H9 (cell line): ENCODE results near the gene FXYD2. TPM values are rescaled to one million over a fixed set of nuclear protein-coding genes. Genes with fewer than 3 reads are reported as not detected.

Experiments used
- DNase-seq: peaks from one replicate; pipeline ENCODE4 v3.0.0-alpha.2; 2017
- H2AFZ ChIP-seq: one replicate; pipeline ENCODE4 v1.6.1; 2013; ENCODE audit warnings: mild to moderate bottlenecking, low read length, control low read depth, moderate library complexity
- H2AK5ac ChIP-seq: 2 replicates; pipeline ENCODE4 v1.6.1; 2013; ENCODE audit warnings: low read length, control low read depth, mixed read lengths; ENCODE audit not compliant: insufficient read length
- H2BK120ac ChIP-seq: one replicate; pipeline ENCODE4 v1.6.1; 2013; ENCODE audit warnings: low read depth, mild to moderate bottlenecking, low read length, control low read depth, inconsistent platforms; ENCODE audit not compliant: poor library complexity, severe bottlenecking
- H2BK12ac ChIP-seq: 2 replicates; pipeline ENCODE4 v1.6.1; 2013; ENCODE audit warnings: low read length, control low read depth, mixed read lengths, low read depth; ENCODE audit not compliant: insufficient read length
- H2BK15ac ChIP-seq: 2 replicates; pipeline ENCODE4 v1.6.1; 2013; ENCODE audit warnings: low read depth, low read length, control low read depth
- H2BK20ac ChIP-seq: one replicate; pipeline ENCODE4 v1.6.1; 2013; ENCODE audit warnings: low read depth, mild to moderate bottlenecking, low read length, control low read depth, inconsistent platforms; ENCODE audit not compliant: poor library complexity, severe bottlenecking
- H2BK5ac ChIP-seq: 2 replicates; pipeline ENCODE4 v1.6.1; 2013; ENCODE audit warnings: low read length, control low read depth, mixed read lengths; ENCODE audit not compliant: insufficient read length
- H3K14ac ChIP-seq: 2 replicates; pipeline ENCODE4 v1.6.1; 2013; ENCODE audit warnings: low read length, control low read depth; ENCODE audit not compliant: insufficient read depth
- H3K18ac ChIP-seq: 2 replicates; pipeline ENCODE4 v1.6.1; 2013; ENCODE audit warnings: low read depth, mild to moderate bottlenecking, mixed read lengths, low read length, control low read depth; ENCODE audit not compliant: insufficient read length
- H3K23ac ChIP-seq: 2 replicates; pipeline ENCODE4 v1.6.1; 2013; ENCODE audit warnings: low read length, control low read depth, mixed read lengths, low read depth; ENCODE audit not compliant: insufficient read length
- H3K23me2 ChIP-seq: 2 replicates; pipeline ENCODE4 v1.6.1; 2013; ENCODE audit warnings: low read depth, mild to moderate bottlenecking, mixed read lengths, low read length, control low read depth; ENCODE audit not compliant: insufficient read length, poor library complexity, severe bottlenecking
- H3K27ac ChIP-seq: 2 replicates; pipeline ENCODE4 v1.5.1; 2013; ENCODE audit warnings: low read length, control low read depth, mixed read lengths, low read depth; ENCODE audit not compliant: insufficient read length
- H3K27me3 ChIP-seq: 2 replicates; pipeline ENCODE4 v1.6.1; 2013; ENCODE audit warnings: low read length, control low read depth, inconsistent platforms; ENCODE audit not compliant: insufficient read depth
- H3K4ac ChIP-seq: 2 replicates; pipeline ENCODE4 v1.6.1; 2013; ENCODE audit warnings: low read depth, mild to moderate bottlenecking, control low read depth, inconsistent platforms, low read length, moderate library complexity
- H3K4me1 ChIP-seq: 2 replicates; pipeline ENCODE4 v1.6.1; 2013; ENCODE audit warnings: low read length, control low read depth, inconsistent platforms; ENCODE audit not compliant: insufficient read depth
- H3K4me2 ChIP-seq: 2 replicates; pipeline ENCODE4 v1.6.1; 2013; ENCODE audit warnings: low read length, control low read depth, mixed read lengths; ENCODE audit not compliant: insufficient read length, insufficient read depth
- H3K56ac ChIP-seq: 2 replicates; pipeline ENCODE4 v1.6.1; 2013; ENCODE audit warnings: low read depth, mild to moderate bottlenecking, mixed read lengths, low read length, control low read depth; ENCODE audit not compliant: insufficient read length
- H3K79me1 ChIP-seq: 2 replicates; pipeline ENCODE4 v1.6.1; 2013; ENCODE audit warnings: low read depth, mild to moderate bottlenecking, moderate library complexity, low read length, control low read depth, inconsistent platforms; ENCODE audit not compliant: insufficient read depth, poor library complexity, severe bottlenecking
- H3K79me2 ChIP-seq: 2 replicates; pipeline ENCODE4 v1.6.1; 2013; ENCODE audit warnings: low read length, control low read depth, inconsistent platforms; ENCODE audit not compliant: insufficient read depth
- H3K9ac ChIP-seq: 2 replicates; pipeline ENCODE4 v1.6.1; 2013; ENCODE audit warnings: low read length, control low read depth, mixed read lengths; ENCODE audit not compliant: insufficient read length; ENCODE audit errors: extremely low read depth
- H3K9me3 ChIP-seq: one replicate; pipeline ENCODE4 v1.6.1; 2013; ENCODE audit warnings: low read depth, low read length, inconsistent platforms; ENCODE audit not compliant: control insufficient read depth
- H3T11ph ChIP-seq: one replicate; pipeline ENCODE4 v1.6.1; 2013; ENCODE audit warnings: mild to moderate bottlenecking, low read length, control low read depth, inconsistent platforms
- H4K20me1 ChIP-seq: one replicate; pipeline ENCODE4 v1.6.1; 2013; ENCODE audit not compliant: control insufficient read depth, insufficient read length, insufficient read depth
- H4K5ac ChIP-seq: 2 replicates; pipeline ENCODE4 v1.6.1; 2013; ENCODE audit warnings: low read depth, mild to moderate bottlenecking, mixed read lengths, low read length, control low read depth; ENCODE audit not compliant: insufficient read length
- H4K8ac ChIP-seq: replicated peaks from 2 replicates; pipeline ENCODE4 v1.6.1; 2013; ENCODE audit warnings: low read length, control low read depth, mixed read lengths, low read depth; ENCODE audit not compliant: insufficient read length
- H4K91ac ChIP-seq: 2 replicates; pipeline ENCODE4 v1.6.1; 2013; ENCODE audit warnings: low read depth, mild to moderate bottlenecking, moderate library complexity, mixed read lengths, low read length, control low read depth; ENCODE audit not compliant: insufficient read length
- H3K27ac Mint-ChIP-seq, 3 experiments: 2 replicates in 2 of 3; 3 replicates in 1 of 3; pipeline ENCODE4 v1.8.0; 2020 to 2021; ENCODE audit warnings: mixed read lengths in 3 of 3, mild to moderate bottlenecking in 1 of 3, moderate library complexity in 1 of 3
- H3K27me3 Mint-ChIP-seq: 2 replicates; pipeline ENCODE4 v1.8.0; 2021; ENCODE audit warnings: low read depth, mild to moderate bottlenecking, moderate library complexity, mixed read lengths
- H3K36me3 Mint-ChIP-seq, 3 experiments: 2 replicates in 2 of 3; 3 replicates in 1 of 3; pipeline ENCODE4 v1.8.0; 2020 to 2021; ENCODE audit warnings: low read depth in 3 of 3, mixed read lengths in 3 of 3; ENCODE audit not compliant: insufficient read depth in 1 of 3
- H3K4me1 Mint-ChIP-seq, 2 experiments: 2 replicates each; pipeline ENCODE4 v1.8.0; 2020; ENCODE audit warnings: mixed read lengths in 2 of 2
- H3K4me3 Mint-ChIP-seq, 2 experiments: 2 replicates in 1 of 2; 3 replicates in 1 of 2; pipeline ENCODE4 v1.8.0; 2020 to 2021; ENCODE audit warnings: mild to moderate bottlenecking in 2 of 2, mixed read lengths in 2 of 2, moderate library complexity in 1 of 2
- H3K9me3 Mint-ChIP-seq, 2 experiments: 2 replicates in 1 of 2; 3 replicates in 1 of 2; pipeline ENCODE4 v1.8.0; 2020; ENCODE audit warnings: mild to moderate bottlenecking in 2 of 2, mixed read lengths in 2 of 2, moderate library complexity in 1 of 2
- WGBS: extraction: QIAGEN DNeasy Blood & Tissue Kit; methylation state at CpG from one replicate; pipeline ENCODE4 v1.1.7; 2013; ENCODE audit warnings: missing lambda C conversion rate, low lambda C conversion rate, mixed read lengths; ENCODE audit not compliant: insufficient read length; ENCODE audit errors: extremely low coverage; 5-methylcytosine and 5-hydroxymethylcytosine counted together
- total RNA-seq: library from RNA; stranded (reverse); gene quantifications from 2 replicates; pipeline ENCODE4 v1.2.1, GENCODE V29; 2021
- TF ChIP-seq, protein P1 (sequence below): fragments of 200-600 bp; sonication (generic); conservative IDR thresholded peaks from 3 replicates; pipeline ENCODE4 v1.8.0; 2021; ENCODE audit warnings: antibody characterized with exemption, mild to moderate bottlenecking

The FXYD2 gene
- total RNA-seq, 1 experiment from 2014 or later, result 0.79 TPM

GRCh38 chr11:117792992-117793391 is 31.6 kb downstream of the FXYD2 start:
- no peak for DNase-seq
- no peak overlapping the region for H3K56ac ChIP-seq
- H4K91ac ChIP-seq, result no peak overlapping the region
- no peaks in the 10 kb centered on the region for H3K79me2 ChIP-seq
- H2BK5ac ChIP-seq, result no peak overlapping the region
- H2BK120ac ChIP-seq, result no peak overlapping the region
- Mint-ChIP-seq H3K36me3 (no peaks in the 10 kb centered on the region), H3K4me3 (no peak overlapping the region), H3K27me3 (peaks cover 84% of the 10 kb centered on the region), H3K9me3 (no peaks in the 10 kb centered on the region), H3K4me1 (peaks cover 9 to 21% of the 10 kb centered on the region in 2 experiments), H3K27ac (no peak overlapping the region; a peak in 1 of 7 replicates)
- H3K4me1 ChIP-seq, result no peaks in the 10 kb centered on the region
- no peak overlapping the region for H4K5ac ChIP-seq
- H3K79me1 ChIP-seq, result no peaks in the 10 kb centered on the region
- H3K9ac ChIP-seq, result no peak overlapping the region
- H3K14ac ChIP-seq, result no peak overlapping the region
- TF ChIP-seq, protein P1, sequence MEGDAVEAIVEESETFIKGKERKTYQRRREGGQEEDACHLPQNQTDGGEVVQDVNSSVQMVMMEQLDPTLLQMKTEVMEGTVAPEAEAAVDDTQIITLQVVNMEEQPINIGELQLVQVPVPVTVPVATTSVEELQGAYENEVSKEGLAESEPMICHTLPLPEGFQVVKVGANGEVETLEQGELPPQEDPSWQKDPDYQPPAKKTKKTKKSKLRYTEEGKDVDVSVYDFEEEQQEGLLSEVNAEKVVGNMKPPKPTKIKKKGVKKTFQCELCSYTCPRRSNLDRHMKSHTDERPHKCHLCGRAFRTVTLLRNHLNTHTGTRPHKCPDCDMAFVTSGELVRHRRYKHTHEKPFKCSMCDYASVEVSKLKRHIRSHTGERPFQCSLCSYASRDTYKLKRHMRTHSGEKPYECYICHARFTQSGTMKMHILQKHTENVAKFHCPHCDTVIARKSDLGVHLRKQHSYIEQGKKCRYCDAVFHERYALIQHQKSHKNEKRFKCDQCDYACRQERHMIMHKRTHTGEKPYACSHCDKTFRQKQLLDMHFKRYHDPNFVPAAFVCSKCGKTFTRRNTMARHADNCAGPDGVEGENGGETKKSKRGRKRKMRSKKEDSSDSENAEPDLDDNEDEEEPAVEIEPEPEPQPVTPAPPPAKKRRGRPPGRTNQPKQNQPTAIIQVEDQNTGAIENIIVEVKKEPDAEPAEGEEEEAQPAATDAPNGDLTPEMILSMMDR, result no peak
- H3K23ac ChIP-seq, result no peak overlapping the region
- H2BK20ac ChIP-seq, result no peak overlapping the region
- H3K9me3 ChIP-seq, result no peaks in the 10 kb centered on the region
- H3K27me3 ChIP-seq, result peaks cover 28% of the 10 kb centered on the region
- no peak overlapping the region for H4K8ac ChIP-seq
- H3K27ac ChIP-seq, result no peak overlapping the region
- peaks cover 2% of the 10 kb centered on the region for H4K20me1 ChIP-seq
- no peak overlapping the region for H2AK5ac ChIP-seq
- no peak overlapping the region for H3K4ac ChIP-seq
- WGBS, result no CpG with 5 or more reads among the region's 6 CpGs
- H3K4me2 ChIP-seq, result no peak overlapping the region
- no peak overlapping the region for H3T11ph ChIP-seq
- no peak overlapping the region for H3K18ac ChIP-seq
- H2BK15ac ChIP-seq, result no peak overlapping the region
- no peak overlapping the region for H2BK12ac ChIP-seq
- H3K23me2 ChIP-seq, result peaks cover 21% of the 10 kb centered on the region
- no peak overlapping the region for H2AFZ ChIP-seq
